ENCODE measurements around the gene BARHL2. TPM values are rescaled to one million over a fixed set of nuclear protein-coding genes. Genes with fewer than 3 reads are reported as not detected.
A peak's percentile ranks its signal among the peaks of the same experiment; 100 is the strongest.

The BARHL2 gene
- not detected for total RNA-seq
- long read RNA-seq = 0 reads

- ATAC-seq (no peak), DNase-seq (no peak)
- no peak within 1 kb of the TSS for H3K27ac ChIP-seq
- WGBS (ENCODE audit: insufficient coverage, low coverage, low lambda C conversion rate, missing lambda C conversion rate) = 6% methylated on average over 33 of the region's 58 CpGs
- H3K27me3 ChIP-seq = peaks cover 18 to 63% of the 10 kb centered on the region in 2 donors
- H3K4me3 ChIP-seq = peak within 1 kb of the TSS in 2 of 3 donors; percentile 8 to 10
- peaks cover 0 to 11% (median 0%) of the 10 kb centered on the region in 4 donors for H3K4me1 ChIP-seq
- H3K36me3 ChIP-seq = no peaks in the 10 kb centered on the region
- intact Hi-C loops (cut with DNase I) = loop anchor here in 1 of 2 donors (10.0 kb wide), 1 partner anchor 448 kb away; no protein-coding TSS in a partner anchor
- TF ChIP-seq CTCF (IDR thresholded peaks at IDR 0.05) (no peak), POLR2A (IDR thresholded peaks at IDR 0.05) (no peak)
- no peaks in the 10 kb centered on the region for H3K9me3 ChIP-seq
Observed at GRCh38 chr1:90716552-90717355, at the start of gene BARHL2. TSS of gene BARHL2 (minus strand) at chr1:90717302. CDS start at chr1:90717195, 107 bp downstream.

GRCh38 chr1:90763930-90764329, 46.8 kb upstream of the BARHL2 start:
- H3K9me3 ChIP-seq = no peaks in the 10 kb centered on the region
- TF ChIP-seq POLR2A (IDR thresholded peaks at IDR 0.05) (no peak), CTCF (IDR thresholded peaks at IDR 0.05) (no peak)
- no peak for ATAC-seq
- 79% methylated on average over 4 of the region's 6 CpGs for WGBS (ENCODE audit: insufficient coverage, low coverage, low lambda C conversion rate, missing lambda C conversion rate)
- H3K27ac ChIP-seq = no peak overlapping the region
- H3K27me3 ChIP-seq = no peaks in the 10 kb centered on the region
- no peak overlapping the region for H3K4me3 ChIP-seq
- no peak for DNase-seq
- no peaks in the 10 kb centered on the region for H3K36me3 ChIP-seq
- no peaks in the 10 kb centered on the region for H3K4me1 ChIP-seq
- intact Hi-C loops (cut with DNase I) = no loop called here

GRCh38 chr1:90763506-90763905, 46.4 kb upstream of the BARHL2 start:
- no peaks in the 10 kb centered on the region for H3K9me3 ChIP-seq
- no peak for ATAC-seq
- no peaks in the 10 kb centered on the region for H3K36me3 ChIP-seq
- no peak overlapping the region for H3K27ac ChIP-seq
- DNase-seq = no peak
- H3K4me3 ChIP-seq = no peak overlapping the region
- no peaks in the 10 kb centered on the region for H3K27me3 ChIP-seq
- TF ChIP-seq CTCF (IDR thresholded peaks at IDR 0.05) (no peak), POLR2A (IDR thresholded peaks at IDR 0.05) (no peak)
- WGBS (ENCODE audit: insufficient coverage, low coverage, low lambda C conversion rate, missing lambda C conversion rate) = 63% methylated on average over 3 of the region's 3 CpGs
- intact Hi-C loops (cut with DNase I) = no loop called here
- no peaks in the 10 kb centered on the region for H3K4me1 ChIP-seq

GRCh38 chr1:90761781-90762589, 44.9 kb upstream of the BARHL2 start:
- 40% methylated on average over 10 of the region's 12 CpGs for WGBS (ENCODE audit: insufficient coverage, low coverage, low lambda C conversion rate, missing lambda C conversion rate)
- ATAC-seq (no peak), DNase-seq (no peak)

More at GRCh38 chr1:90761781-90762589, 44.9 kb upstream of the BARHL2 start:
- intact Hi-C loops (cut with DNase I) = no loop called here
- Histone ChIP-seq H3K27me3 (no peaks in the 10 kb centered on the region), H3K36me3 (no peaks in the 10 kb centered on the region), H3K4me1 (no peaks in the 10 kb centered on the region), H3K9me3 (no peaks in the 10 kb centered on the region), H3K4me3 (no peak overlapping the region), H3K27ac (no peak overlapping the region)
- TF ChIP-seq CTCF (IDR thresholded peaks at IDR 0.05) (no peak), POLR2A (IDR thresholded peaks at IDR 0.05) (no peak)

Measured in right lobe of liver (tissue), 6 donors.